Esophagus muscularis mucosa (tissue), 4 donors: ENCODE measurements around the gene CNTN2. TPM values are rescaled to one million over a fixed set of nuclear protein-coding genes. Genes with fewer than 3 reads are reported as not detected.

Experiments used
- DNase-seq: peaks from one replicate; pipeline ENCODE4 v3.0.0-alpha.2; 2017; ENCODE audit errors: extremely low spot score
- H3K27ac ChIP-seq, 4 donors: fragments of 200-600 bp; sonication (generic); replicated peaks in 1 of 4; 1 replicate in 3 of 4; 2 replicates in 1 of 4; pipeline ENCODE4 v1.5.1; 2016 to 2019; ENCODE audit warnings: mild to moderate bottlenecking in 1 of 4
- H3K27me3 ChIP-seq, 4 donors: fragments of 200-600 bp; sonication (generic); one replicate each; pipeline versions ENCODE4 v1.5.1 to v1.6.0; 2016 to 2019
- H3K36me3 ChIP-seq, 4 donors: fragments of 200-600 bp; sonication (generic); one replicate each; pipeline ENCODE4 v1.5.1; 2016 to 2019
- H3K4me1 ChIP-seq, 4 donors: fragments of 200-600 bp; sonication (generic); one replicate each; pipeline ENCODE4 v1.5.1; 2016 to 2019
- H3K4me3 ChIP-seq, 4 donors: fragments of 200-600 bp; sonication (generic); 1 replicate in 2 of 4; 2 replicates in 2 of 4; pipeline ENCODE4 v1.5.1; 2016 to 2019; ENCODE audit warnings: mild to moderate bottlenecking in 4 of 4, moderate library complexity in 1 of 4
- H3K9me3 ChIP-seq, 4 donors: fragments of 200-600 bp; sonication (generic); 1 replicate in 3 of 4; 2 replicates in 1 of 4; pipeline ENCODE4 v1.5.1; 2016 to 2019
- CTCF ChIP-seq, 3 experiments: fragments of 200-600 bp in 2 of 3; fragments of 450-650 bp in 1 of 3; sonication (generic) in 2 of 3; IDR thresholded peaks; one replicate each; pipeline ENCODE4 v1.5.1; 2017 to 2019; ENCODE audit warnings: antibody characterized with exemption in 3 of 3, mild to moderate bottlenecking in 2 of 3, moderate library complexity in 1 of 3
- EP300 ChIP-seq: sonication (generic); formaldehyde crosslinking; IDR thresholded peaks from one replicate; pipeline ENCODE4 v1.6.1; 2017; ENCODE audit warnings: antibody characterized with exemption
- POLR2A ChIP-seq: fragments of 450-650 bp; IDR thresholded peaks from one replicate; pipeline ENCODE4 v1.6.1; 2017; ENCODE audit warnings: antibody characterized with exemption, moderate library complexity, mild to moderate bottlenecking, low read depth
- POLR2AphosphoS5 ChIP-seq, 2 donors: sonication (generic); formaldehyde crosslinking; IDR thresholded peaks; one replicate each; pipeline ENCODE4 v1.6.1; 2017; ENCODE audit warnings: antibody characterized with exemption in 2 of 2
- WGBS: methylation state at CpG from one replicate; pipeline ENCODE4 v1.1.5; 2018; 5-methylcytosine and 5-hydroxymethylcytosine counted together
- intact Hi-C: fragments of 100-400 bp; cut with DNase I; formaldehyde crosslinking; loops from one replicate; pipeline ENCODE4 v1.15.1; 2023
- total RNA-seq, 4 donors: library from RNA; depleted of rRNA; stranded (reverse); fragments of >200 nt; gene quantifications; one replicate each; pipeline versions ENCODE4 v1.1.0 to v1.2.1, GENCODE V29; 2016

Gene CNTN2
- total RNA-seq, 4 donors from 2014 or later, result 1.9 to 6.2 (median 2.9) TPM

- intact Hi-C loops, result no loop called here
- Histone ChIP-seq H3K27me3 (peaks cover 0 to 14% (median 0%) of the 10 kb centered on the region in 4 donors), H3K36me3 (no peaks in the 10 kb centered on the region), H3K4me1 (peaks cover 6 to 12% (median 9%) of the 10 kb centered on the region in 4 donors), H3K9me3 (no peaks in the 10 kb centered on the region), H3K4me3 (no peak overlapping the region), H3K27ac (no peak overlapping the region)
- 94% methylated on average over 10 of the region's 19 CpGs for WGBS
- no peak for DNase-seq
- no peak for TF ChIP-seq EP300
- no peak for TF ChIP-seq CTCF (IDR thresholded peaks at IDR 0.05)
- TF ChIP-seq POLR2AphosphoS5 (IDR thresholded peaks at IDR 0.05), result no peak
- no peak for TF ChIP-seq POLR2A
These were observed 15.0 kb downstream of the CNTN2 start for GRCh38 chr1:205057808-205058575.

GRCh38 chr1:205058853-205059252 is 15.8 kb downstream of the CNTN2 start:
- H3K27me3 ChIP-seq, result peaks cover 0 to 11% (median 0%) of the 10 kb centered on the region in 4 donors
- H3K4me1 ChIP-seq, result peaks cover 6 to 12% (median 9%) of the 10 kb centered on the region in 4 donors
- no peak overlapping the region for H3K27ac ChIP-seq
- no peak overlapping the region for H3K4me3 ChIP-seq
- intact Hi-C loops, result no loop called here
- no peak for TF ChIP-seq POLR2AphosphoS5 (IDR thresholded peaks at IDR 0.05)
- TF ChIP-seq CTCF (IDR thresholded peaks at IDR 0.05), result no peak
- TF ChIP-seq EP300, result no peak
- no peak for TF ChIP-seq POLR2A
- 96% methylated on average over 11 of the region's 12 CpGs for WGBS
- H3K9me3 ChIP-seq, result no peaks in the 10 kb centered on the region
- no peak for DNase-seq
- H3K36me3 ChIP-seq, result no peaks in the 10 kb centered on the region

GRCh38 chr1:205059660-205060059 is 16.6 kb downstream of the CNTN2 start:
- Histone ChIP-seq H3K4me1 (peaks cover 6 to 12% (median 9%) of the 10 kb centered on the region in 4 donors), H3K9me3 (no peaks in the 10 kb centered on the region), H3K36me3 (no peaks in the 10 kb centered on the region), H3K27me3 (peaks cover 0 to 4% (median 0%) of the 10 kb centered on the region in 4 donors), H3K4me3 (no peak overlapping the region), H3K27ac (no peak overlapping the region)
- intact Hi-C loops, result loop anchor here (2.0 kb wide), 1 partner anchor 71 kb away; no protein-coding TSS in a partner anchor
- TF ChIP-seq CTCF (IDR thresholded peaks at IDR 0.05), result no peak
- TF ChIP-seq POLR2AphosphoS5 (IDR thresholded peaks at IDR 0.05), result no peak
- no peak for TF ChIP-seq POLR2A
- no peak for TF ChIP-seq EP300
- WGBS, result 87% methylated on average over 3 of the region's 6 CpGs
- no peak for DNase-seq

- no peak for TF ChIP-seq POLR2A
- TF ChIP-seq POLR2AphosphoS5 (IDR thresholded peaks at IDR 0.05), result no peak
- TF ChIP-seq CTCF (IDR thresholded peaks at IDR 0.05), result no peak
- TF ChIP-seq EP300, result no peak
- Histone ChIP-seq H3K4me3 (no peak overlapping the region), H3K9me3 (no peaks in the 10 kb centered on the region), H3K36me3 (no peaks in the 10 kb centered on the region), H3K27ac (no peak overlapping the region), H3K27me3 (peaks cover 0 to 3% (median 0%) of the 10 kb centered on the region in 4 donors), H3K4me1 (peaks cover 6 to 12% (median 9%) of the 10 kb centered on the region in 4 donors)
- intact Hi-C loops, result loop anchor here (2.0 kb wide), 1 partner anchor 72 kb away; no protein-coding TSS in a partner anchor
- 76% methylated on average over 7 of the region's 10 CpGs for WGBS
- DNase-seq, result no peak
These were observed 17.7 kb downstream of the CNTN2 start for GRCh38 chr1:205060746-205061145.
